Fibroblast of lung (primary cell): ENCODE data around the gene LMO1. TPM values are rescaled to one million over a fixed set of nuclear protein-coding genes. Genes with fewer than 3 reads are reported as not detected.

Source experiments
- DNase-seq, 2 donors: peaks; one replicate each; pipeline versions ENCODE4 v3.0.0 to v3.0.0-alpha.2; 2010; ENCODE audit warnings: low read depth in 2 of 2
- H2AFZ ChIP-seq: 2 replicates; pipeline ENCODE4 v1.5.1; 2012; ENCODE audit warnings: low read length, control low read depth, inconsistent platforms
- H3K27ac ChIP-seq: 2 replicates; pipeline ENCODE4 v1.5.1; 2011; ENCODE audit warnings: low read length, control low read depth; ENCODE audit not compliant: insufficient read depth
- H3K27me3 ChIP-seq: 2 replicates; pipeline ENCODE4 v1.5.1; 2011; ENCODE audit warnings: mild to moderate bottlenecking, low read length; ENCODE audit not compliant: control insufficient read depth, insufficient read depth
- H3K36me3 ChIP-seq: 2 replicates; pipeline ENCODE4 v1.5.1; 2011; ENCODE audit warnings: low read length; ENCODE audit not compliant: control insufficient read depth, insufficient read depth
- H3K4me1 ChIP-seq: 2 replicates; pipeline ENCODE4 v1.5.1; 2011; ENCODE audit warnings: low read length; ENCODE audit not compliant: control insufficient read depth, insufficient read depth; ENCODE audit errors: extremely low read depth
- H3K4me2 ChIP-seq: 2 replicates; pipeline ENCODE4 v1.5.1; 2011; ENCODE audit warnings: low read length, control low read depth; ENCODE audit not compliant: insufficient read depth; ENCODE audit errors: extremely low read depth
- H3K4me3 ChIP-seq, 4 experiments: fragments of 200-600 bp in 1 of 4; sonication (generic) in 1 of 4; replicated peaks in 1 of 4; 2 replicates each; pipeline ENCODE4 v1.5.1; 2011 to 2016; ENCODE audit warnings: low read length in 4 of 4, low read depth in 3 of 4, mild to moderate bottlenecking in 3 of 4, control low read depth in 2 of 4, inconsistent platforms in 1 of 4, mixed read lengths in 1 of 4; ENCODE audit not compliant: insufficient read depth in 1 of 4; ENCODE audit errors: control extremely low read depth in 1 of 4
- H3K79me2 ChIP-seq: 2 replicates; pipeline ENCODE4 v1.5.1; 2012; ENCODE audit warnings: mild to moderate bottlenecking, low read length, inconsistent platforms; ENCODE audit not compliant: control insufficient read depth, insufficient read depth
- H3K9ac ChIP-seq: 2 replicates; pipeline ENCODE4 v1.5.1; 2011; ENCODE audit warnings: mild to moderate bottlenecking, low read length, control low read depth; ENCODE audit not compliant: insufficient read depth
- H3K9me3 ChIP-seq: 2 replicates; pipeline ENCODE4 v1.5.1; 2012; ENCODE audit warnings: low read depth, low read length; ENCODE audit not compliant: control insufficient read depth, insufficient read depth
- H4K20me1 ChIP-seq: 2 replicates; pipeline ENCODE4 v1.5.1; 2011; ENCODE audit warnings: low read length; ENCODE audit not compliant: control insufficient read depth, insufficient read depth; ENCODE audit errors: extremely low read depth
- CTCF ChIP-seq, 2 donors: IDR thresholded peaks in 1 of 2; conservative IDR thresholded peaks in 1 of 2; 1 replicate in 1 of 2; 2 replicates in 1 of 2; pipeline ENCODE4 v1.5.1; 2011 to 2012; ENCODE audit warnings: low read length in 2 of 2, control low read depth in 1 of 2, inconsistent platforms in 1 of 2, low read depth in 1 of 2, mild to moderate bottlenecking in 1 of 2
- EZH2 ChIP-seq: IDR thresholded peaks from 2 replicates; pipeline ENCODE4 v1.5.1; 2012; ENCODE audit warnings: low read length, control low read depth, mild to moderate bottlenecking; ENCODE audit errors: missing control alignments
- polyA plus RNA-seq, 2 donors: library from polyadenylated mRNA; depleted of rRNA in 1 of 2; stranded (reverse) in 1 of 2; unstranded in 1 of 2; fragments of >200 nt; gene quantifications; 2 replicates each; pipeline ENCODE4 v1.2.1, GENCODE V29; 2011 to 2012; ENCODE audit warnings: missing spikeins in 1 of 2
- total RNA-seq: library from RNA; depleted of rRNA; stranded (reverse); fragments of >200 nt; gene quantifications from 2 replicates; pipeline ENCODE4 v1.2.1, GENCODE V29; 2014

Gene LMO1
- total and polyA plus RNA-seq, 2 donors (not counting 1 experiment from before 2014, with no cell fraction given): not detected

- Histone ChIP-seq H3K4me1 (no peaks in the 10 kb centered on the region), H3K4me3 (no peak overlapping the region), H3K36me3 (no peaks in the 10 kb centered on the region), H3K79me2 (no peaks in the 10 kb centered on the region), H3K27ac (no peak overlapping the region), H3K4me2 (no peak overlapping the region), H4K20me1 (no peaks in the 10 kb centered on the region), H3K9ac (no peak overlapping the region), H3K27me3 (no peaks in the 10 kb centered on the region), H3K9me3 (no peaks in the 10 kb centered on the region), H2AFZ (no peak overlapping the region)
- no peak for DNase-seq
- no peak for TF ChIP-seq CTCF (conservative IDR thresholded peaks at IDR 0.05 in 1 of 2, IDR thresholded peaks at IDR 0.05 in 1 of 2; ENCODE audit: low read depth in 1 of 2, low read length in 2 of 2)
- no peak for TF ChIP-seq EZH2
Observed at GRCh38 chr11:8294251-8294935, 30.7 kb upstream of the LMO1 start.

GRCh38 chr11:8293171-8293570 is 29.5 kb upstream of the LMO1 start:
- H3K9ac ChIP-seq: no peak overlapping the region
- H3K27me3 ChIP-seq: no peaks in the 10 kb centered on the region
- H3K4me3 ChIP-seq: no peak overlapping the region
- DNase-seq: no peak
- no peak overlapping the region for H2AFZ ChIP-seq
- no peaks in the 10 kb centered on the region for H3K9me3 ChIP-seq
- H3K79me2 ChIP-seq: no peaks in the 10 kb centered on the region
- TF ChIP-seq CTCF (conservative IDR thresholded peaks at IDR 0.05 in 1 of 2, IDR thresholded peaks at IDR 0.05 in 1 of 2; ENCODE audit: low read depth in 1 of 2, low read length in 2 of 2): no peak
- TF ChIP-seq EZH2: no peak
- H3K36me3 ChIP-seq: no peaks in the 10 kb centered on the region
- no peaks in the 10 kb centered on the region for H3K4me1 ChIP-seq
- no peaks in the 10 kb centered on the region for H4K20me1 ChIP-seq
- no peak overlapping the region for H3K27ac ChIP-seq
- no peak overlapping the region for H3K4me2 ChIP-seq

GRCh38 chr11:8292351-8292750 is 28.7 kb upstream of the LMO1 start:
- no peaks in the 10 kb centered on the region for H3K36me3 ChIP-seq
- no peak for TF ChIP-seq EZH2
- no peak for TF ChIP-seq CTCF (conservative IDR thresholded peaks at IDR 0.05 in 1 of 2, IDR thresholded peaks at IDR 0.05 in 1 of 2; ENCODE audit: low read depth in 1 of 2, low read length in 2 of 2)
- no peak overlapping the region for H3K9ac ChIP-seq
- H3K79me2 ChIP-seq: no peaks in the 10 kb centered on the region
- no peak overlapping the region for H3K27ac ChIP-seq
- no peaks in the 10 kb centered on the region for H3K9me3 ChIP-seq
- H3K27me3 ChIP-seq: no peaks in the 10 kb centered on the region
- no peak for DNase-seq
- H2AFZ ChIP-seq: no peak overlapping the region
- H3K4me1 ChIP-seq: no peaks in the 10 kb centered on the region
- H3K4me3 ChIP-seq: no peak overlapping the region
- H3K4me2 ChIP-seq: no peak overlapping the region
- H4K20me1 ChIP-seq: no peaks in the 10 kb centered on the region
